ENCODE data around the gene INO80E. TPM values are rescaled to one million over a fixed set of nuclear protein-coding genes. Genes with fewer than 3 reads are reported as not detected.

Gene INO80E
- total RNA-seq, 1 experiment from 2014 or later: 115 TPM

DNA sequence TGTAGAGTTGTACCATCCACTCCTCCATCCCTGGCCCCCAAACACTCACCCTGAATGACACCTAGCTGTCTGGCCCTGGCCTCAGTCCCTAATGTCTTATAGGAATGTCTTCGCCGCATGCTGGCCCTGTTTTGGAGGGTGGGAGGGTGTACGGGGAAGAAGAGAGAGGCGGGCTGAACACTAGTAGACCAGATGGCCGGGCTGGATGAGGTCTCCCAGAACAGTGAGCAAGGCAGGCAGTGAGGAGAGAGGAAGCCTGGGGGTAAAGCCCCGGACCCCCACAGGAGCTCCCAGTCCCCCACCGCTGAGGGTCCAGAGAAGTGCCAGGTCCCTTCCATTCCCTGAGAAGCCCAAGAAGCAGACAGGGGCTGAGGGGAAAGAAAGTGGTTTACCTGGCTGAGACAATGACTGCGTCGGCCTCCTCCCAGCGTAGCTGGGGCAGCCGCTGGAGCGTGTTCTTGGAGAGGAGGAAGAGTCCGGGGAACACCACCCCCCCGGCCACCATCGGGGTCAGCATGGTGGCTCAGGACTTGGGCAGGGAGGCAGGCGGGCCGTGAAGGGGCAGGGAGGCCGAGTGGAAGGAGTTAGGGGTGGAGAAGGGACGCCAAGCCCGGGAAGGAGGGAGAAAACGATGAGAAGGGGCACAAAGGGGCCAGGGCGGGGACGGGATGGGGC is 34.1 kb downstream of the INO80E start:
- Histone ChIP-seq H3K27me3 (replicated peaks; ENCODE audit: insufficient read depth, low read depth, low read length, poor library complexity) (no peaks in the 10 kb centered on the region), H3K27ac (ENCODE audit: low read depth, low read length, poor library complexity, severe bottlenecking) (no peak overlapping the region), H3K4me1 (ENCODE audit: insufficient read depth, low read length, poor library complexity, severe bottlenecking) (no peaks in the 10 kb centered on the region), H3K36me3 (ENCODE audit: insufficient read depth, low read length, poor library complexity, severe bottlenecking) (no peaks in the 10 kb centered on the region), H3K9me3 (ENCODE audit: low read depth, low read length, poor library complexity, severe bottlenecking) (no peaks in the 10 kb centered on the region), H3K4me3 (ENCODE audit: low read depth, low read length, poor library complexity, severe bottlenecking) (no peak overlapping the region)
- ChIA-PET CTCF (interaction anchor here (0.5 kb wide), 1 partner anchor 329 kb away, joined by 3 read pairs; no protein-coding TSS in a partner anchor), POLR2A (ENCODE audit: low non-redundant PET) (no interaction called here)
- intact Hi-C loops (cut with micrococcal nuclease; ENCODE audit: unreplicated experiment): no loop called here
- no peak for TF ChIP-seq EZH2 (IDR thresholded peaks at IDR 0.05; ENCODE audit: borderline replicate concordance, low read depth, low read length, poor library complexity, severe bottlenecking)
- TF ChIP-seq, protein P1, sequence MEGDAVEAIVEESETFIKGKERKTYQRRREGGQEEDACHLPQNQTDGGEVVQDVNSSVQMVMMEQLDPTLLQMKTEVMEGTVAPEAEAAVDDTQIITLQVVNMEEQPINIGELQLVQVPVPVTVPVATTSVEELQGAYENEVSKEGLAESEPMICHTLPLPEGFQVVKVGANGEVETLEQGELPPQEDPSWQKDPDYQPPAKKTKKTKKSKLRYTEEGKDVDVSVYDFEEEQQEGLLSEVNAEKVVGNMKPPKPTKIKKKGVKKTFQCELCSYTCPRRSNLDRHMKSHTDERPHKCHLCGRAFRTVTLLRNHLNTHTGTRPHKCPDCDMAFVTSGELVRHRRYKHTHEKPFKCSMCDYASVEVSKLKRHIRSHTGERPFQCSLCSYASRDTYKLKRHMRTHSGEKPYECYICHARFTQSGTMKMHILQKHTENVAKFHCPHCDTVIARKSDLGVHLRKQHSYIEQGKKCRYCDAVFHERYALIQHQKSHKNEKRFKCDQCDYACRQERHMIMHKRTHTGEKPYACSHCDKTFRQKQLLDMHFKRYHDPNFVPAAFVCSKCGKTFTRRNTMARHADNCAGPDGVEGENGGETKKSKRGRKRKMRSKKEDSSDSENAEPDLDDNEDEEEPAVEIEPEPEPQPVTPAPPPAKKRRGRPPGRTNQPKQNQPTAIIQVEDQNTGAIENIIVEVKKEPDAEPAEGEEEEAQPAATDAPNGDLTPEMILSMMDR (conservative IDR thresholded peaks at IDR 0.05; ENCODE audit: low read depth, low read length): no peak
- no TSS peak for BruUV-seq (replicated peaks)
- DNase-seq (ENCODE audit: low spot score): no peak

DNA sequence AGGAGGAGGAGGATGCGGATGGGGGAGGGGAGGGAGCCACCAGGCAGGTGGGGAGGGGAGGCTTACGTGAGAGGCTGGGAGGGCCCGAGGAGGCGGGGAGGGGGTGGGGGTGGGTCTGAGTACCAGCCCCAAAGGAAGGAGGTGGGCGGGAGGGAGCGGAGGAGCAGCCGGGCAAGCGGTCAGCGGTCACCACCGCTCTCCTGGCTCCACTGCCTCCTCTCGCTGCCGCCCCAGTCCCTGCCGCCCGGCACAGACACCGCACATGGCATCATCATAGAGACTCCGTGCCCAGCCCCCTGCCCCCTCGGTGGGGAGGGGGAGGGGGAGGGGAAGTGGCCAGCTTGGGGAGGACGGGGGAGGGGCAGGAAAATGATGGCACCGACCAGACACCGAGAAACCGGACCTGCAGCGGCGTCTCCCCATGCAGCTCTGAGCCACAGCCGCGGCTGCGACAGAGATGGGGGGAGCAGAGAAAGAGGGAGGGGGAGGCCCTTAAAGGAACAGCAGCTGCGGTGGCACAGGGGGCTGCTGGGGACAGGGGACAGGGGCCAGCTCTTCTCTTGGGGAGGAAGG is 34.9 kb downstream of the INO80E start, which contains the start of gene TLCD3B:
Gene TLCD3B (minus strand): TSS at position 431 of the 573 bp plus-strand sequence. CDS start 744 bp downstream, outside the sequence.
- intact Hi-C loops (cut with micrococcal nuclease; ENCODE audit: unreplicated experiment): no loop called here
- Histone ChIP-seq H3K27me3 (replicated peaks; ENCODE audit: insufficient read depth, low read depth, low read length, poor library complexity) (no peaks in the 10 kb centered on the region), H3K36me3 (ENCODE audit: insufficient read depth, low read length, poor library complexity, severe bottlenecking) (no peaks in the 10 kb centered on the region), H3K27ac (ENCODE audit: low read depth, low read length, poor library complexity, severe bottlenecking) (no peak within 1 kb of the TSS), H3K9me3 (ENCODE audit: low read depth, low read length, poor library complexity, severe bottlenecking) (no peaks in the 10 kb centered on the region), H3K4me3 (ENCODE audit: low read depth, low read length, poor library complexity, severe bottlenecking) (peak within 1 kb of the TSS; percentile 39), H3K4me1 (ENCODE audit: insufficient read depth, low read length, poor library complexity, severe bottlenecking) (no peaks in the 10 kb centered on the region)
- CTCF ChIA-PET: interaction anchor here (0.5 to 1.1 kb wide), 5 partner anchors 22 to 330 kb away, joined by 3 to 5 read pairs (median 3); a partner anchor contains a TSS
- no TSS peak for BruUV-seq (replicated peaks)
- POLR2A ChIA-PET (ENCODE audit: low non-redundant PET): interaction anchor here (0.5 kb wide), 1 partner anchor 419 kb away, joined by 4 read pairs; no protein-coding TSS in a partner anchor
- no peak for TF ChIP-seq EZH2 (IDR thresholded peaks at IDR 0.05; ENCODE audit: borderline replicate concordance, low read depth, low read length, poor library complexity, severe bottlenecking)
- TF ChIP-seq, protein P1 (conservative IDR thresholded peaks at IDR 0.05; ENCODE audit: low read depth, low read length): no peak
- DNase-seq (ENCODE audit: low spot score): no peak

DNA sequence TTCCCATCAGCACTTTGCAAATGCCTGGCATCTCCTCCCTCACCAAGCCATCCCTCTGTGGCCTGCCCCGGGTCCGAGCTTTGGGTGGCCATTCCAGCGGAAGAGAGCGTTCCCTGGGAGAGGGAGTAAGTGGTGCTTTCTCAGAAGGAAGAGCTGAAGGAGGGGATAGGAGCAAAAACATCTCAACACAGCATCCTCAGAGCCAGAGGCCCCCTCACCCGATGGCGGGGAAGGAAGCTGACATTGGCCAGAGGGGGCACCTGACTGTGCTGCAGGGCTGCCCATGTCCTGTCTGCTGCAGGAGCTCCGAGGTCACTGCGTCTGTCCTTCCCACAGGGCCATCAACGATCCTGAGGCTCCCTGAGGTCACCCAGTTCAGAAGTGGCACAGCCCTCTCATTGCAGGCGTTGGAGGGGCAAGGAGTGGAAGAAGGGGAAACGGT is 35.5 kb downstream of the INO80E start:
- Histone ChIP-seq H3K27ac (ENCODE audit: low read depth, low read length, poor library complexity, severe bottlenecking) (no peak overlapping the region), H3K36me3 (ENCODE audit: insufficient read depth, low read length, poor library complexity, severe bottlenecking) (no peaks in the 10 kb centered on the region), H3K4me3 (ENCODE audit: low read depth, low read length, poor library complexity, severe bottlenecking) (peak overlapping the region; percentile 39), H3K9me3 (ENCODE audit: low read depth, low read length, poor library complexity, severe bottlenecking) (no peaks in the 10 kb centered on the region), H3K4me1 (ENCODE audit: insufficient read depth, low read length, poor library complexity, severe bottlenecking) (no peaks in the 10 kb centered on the region), H3K27me3 (replicated peaks; ENCODE audit: insufficient read depth, low read depth, low read length, poor library complexity) (no peaks in the 10 kb centered on the region)
- ChIA-PET CTCF (interaction anchor here (1.1 to 1.5 kb wide), 2 partner anchors 21 to 331 kb away, joined by 3 to 11 read pairs; a partner anchor contains a TSS), POLR2A (ENCODE audit: low non-redundant PET) (no interaction called here)
- no TSS peak for BruUV-seq (replicated peaks)
- DNase-seq (ENCODE audit: low spot score): no peak
- intact Hi-C loops (cut with micrococcal nuclease; ENCODE audit: unreplicated experiment): no loop called here
- no peak for TF ChIP-seq EZH2 (IDR thresholded peaks at IDR 0.05; ENCODE audit: borderline replicate concordance, low read depth, low read length, poor library complexity, severe bottlenecking)
- TF ChIP-seq, protein P1 (conservative IDR thresholded peaks at IDR 0.05; ENCODE audit: low read depth, low read length): no peak
